NCI-H1105 treated with DMSO at 0.1 percent for 48 hours (cell line): ENCODE results near the gene STAB2.
A peak's percentile ranks its signal among the peaks of the same experiment; 100 is the strongest.

ENCODE experiments used
- DNase-seq: peaks from one replicate; lab custom pipeline; 2025; lab: John Stamatoyannopoulos, UW

The STAB2 gene

DNA sequence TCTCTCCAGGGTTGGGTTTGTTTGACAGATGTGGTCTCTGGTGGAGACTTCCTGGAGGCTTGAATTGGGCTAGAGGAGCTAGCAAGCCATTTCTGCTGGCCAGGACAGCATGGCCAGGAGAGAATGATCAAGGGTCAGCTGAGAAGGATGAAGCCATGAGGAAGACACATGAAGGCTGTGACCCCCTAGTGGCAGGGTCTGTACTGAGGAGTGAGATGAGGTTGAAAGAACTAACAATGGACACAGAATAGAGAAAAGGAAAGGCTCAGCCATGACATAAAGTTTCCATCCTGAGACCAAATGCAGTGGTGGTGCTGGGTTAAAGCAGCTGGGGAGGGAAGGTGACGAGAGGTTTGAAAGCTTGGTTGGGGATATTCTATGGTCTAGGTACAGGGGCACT lies 164.1 kb downstream of the STAB2 start:
- no peak for DNase-seq

DNA sequence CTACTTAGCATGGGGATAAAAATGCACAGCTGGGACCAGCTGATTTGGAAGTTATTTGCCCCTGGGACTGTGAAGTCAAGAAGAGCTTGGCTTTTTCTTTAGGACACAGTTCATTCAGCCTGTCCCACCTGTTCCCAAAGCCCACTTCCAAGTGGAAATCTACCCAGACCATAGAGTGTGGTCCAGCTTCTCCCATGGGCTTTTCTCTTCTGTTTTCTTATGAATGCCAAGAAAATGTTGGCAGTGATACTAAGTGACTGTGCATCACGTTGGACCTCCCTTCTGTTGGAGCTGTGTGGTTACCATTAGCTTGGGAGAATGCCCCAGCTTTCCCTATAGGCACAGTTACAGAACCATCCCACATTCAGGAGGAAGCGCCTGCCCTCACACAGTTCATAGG lies 164.5 kb downstream of the STAB2 start:
- no peak for DNase-seq

DNA sequence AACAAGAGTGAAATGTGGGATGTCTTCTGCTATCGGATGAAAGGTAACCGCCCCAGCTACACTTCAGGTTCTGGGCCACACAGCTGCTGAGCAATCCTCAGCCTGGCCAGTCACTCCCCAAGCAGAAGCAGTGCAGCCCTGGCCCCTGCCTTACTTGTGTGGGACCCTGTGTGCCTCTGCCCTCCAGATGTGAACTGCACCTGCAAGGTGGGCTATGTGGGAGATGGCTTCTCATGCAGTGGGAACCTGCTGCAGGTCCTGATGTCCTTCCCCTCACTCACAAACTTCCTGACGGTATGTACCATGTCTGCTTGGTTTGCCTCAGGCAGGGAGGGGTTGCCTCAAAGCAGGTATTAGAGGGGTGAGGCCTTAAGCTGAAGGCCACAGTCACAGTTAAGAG lies 168.4 kb downstream of the STAB2 start:
- no peak for DNase-seq

DNA sequence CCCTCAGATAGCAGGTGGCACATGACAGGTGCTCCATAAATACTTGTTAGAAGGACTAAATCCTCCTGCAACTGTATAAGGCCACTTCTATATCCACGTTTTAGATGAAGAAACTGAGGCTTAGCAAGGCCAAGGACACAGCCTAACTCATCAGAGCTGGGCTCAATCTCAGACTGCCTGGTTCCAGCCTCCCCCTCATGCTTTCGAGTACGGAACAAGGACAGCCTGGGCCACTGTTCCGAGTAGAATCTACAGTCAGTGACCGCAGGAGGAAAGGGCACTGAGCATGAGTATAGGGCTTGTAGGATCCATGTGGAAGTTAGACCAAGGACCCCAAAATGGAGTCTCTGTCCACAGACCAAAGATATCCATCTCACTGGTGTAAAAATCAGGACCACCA lies 169.4 kb downstream of the STAB2 start:
- no peak for DNase-seq

DNA sequence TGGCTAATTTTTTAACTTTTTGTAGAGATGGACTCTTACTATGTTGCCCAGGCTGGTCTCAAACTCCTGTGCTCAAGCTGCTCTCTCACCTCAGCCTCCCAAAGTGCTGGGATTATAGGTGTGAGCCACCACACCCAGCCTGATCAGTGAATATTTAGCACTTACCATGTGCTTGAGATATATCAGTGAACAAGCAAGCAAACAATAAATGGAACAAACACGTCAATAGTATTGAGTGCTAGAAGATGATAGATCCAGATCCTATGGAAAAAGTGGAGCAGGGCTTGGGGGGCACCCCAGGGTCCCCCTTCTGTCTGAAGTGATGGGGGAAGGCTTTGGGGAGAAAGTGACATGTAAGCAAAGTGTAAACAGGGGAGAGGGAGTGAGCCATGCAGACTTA lies 170.2 kb downstream of the STAB2 start:
- DNase-seq = no peak

DNA sequence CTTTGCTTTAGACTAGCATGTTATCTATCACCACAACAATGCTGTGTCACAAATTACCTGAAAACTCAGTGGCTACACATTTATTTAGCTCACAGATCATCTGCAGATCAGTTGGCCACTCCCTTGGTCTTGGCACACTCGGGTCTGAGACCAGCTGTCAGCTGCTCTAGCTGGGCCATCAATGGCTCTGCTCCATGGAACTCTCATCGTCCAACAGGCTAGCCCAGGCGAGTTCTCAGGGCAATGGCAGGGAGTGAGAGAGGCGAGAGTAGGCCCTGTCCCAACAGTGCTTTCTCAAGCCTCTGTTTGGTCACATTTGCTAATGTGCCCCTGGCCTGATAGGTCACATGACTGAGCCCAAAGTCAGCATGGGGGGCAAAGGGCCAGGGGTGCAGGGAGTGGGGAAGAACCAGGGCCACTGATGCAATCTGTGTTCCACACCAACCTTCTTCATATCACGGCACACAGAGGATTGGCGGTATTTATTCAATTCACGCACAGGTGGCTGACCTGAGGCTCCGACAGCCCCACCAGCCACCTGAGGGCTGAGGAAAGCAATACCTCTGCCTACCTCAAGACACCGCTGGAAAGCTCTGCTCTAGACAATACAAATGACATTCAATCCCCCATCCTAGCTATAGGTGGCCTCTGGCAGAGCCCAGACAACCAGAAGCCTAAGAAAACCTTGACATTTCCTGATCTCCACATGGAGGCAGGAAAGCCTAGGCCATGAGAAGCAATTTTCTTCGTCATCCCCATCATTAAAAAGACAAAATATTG lies 171.4 kb downstream of the STAB2 start:
- DNase-seq = peak; percentile 11

DNA sequence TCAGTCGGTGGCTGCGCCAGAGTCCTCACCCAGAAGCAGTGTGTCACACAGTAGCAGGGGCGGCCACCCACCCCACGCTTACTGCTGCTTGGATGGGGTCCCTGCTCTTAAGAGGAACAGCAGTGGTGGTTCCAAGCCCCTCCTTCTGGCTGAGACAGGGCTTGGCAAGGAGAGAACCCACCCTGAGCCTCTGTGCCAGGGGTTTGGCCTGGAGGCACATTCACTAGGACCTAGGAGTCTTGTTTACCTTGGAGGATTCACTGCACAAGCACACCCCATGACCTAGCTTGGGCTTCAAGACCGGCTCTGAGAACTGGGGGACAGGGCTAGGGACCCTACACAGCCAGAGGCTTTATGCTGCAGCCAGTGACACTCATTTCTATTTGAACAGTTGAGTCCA lies 175.4 kb downstream of the STAB2 start:
- DNase-seq = no peak

DNA sequence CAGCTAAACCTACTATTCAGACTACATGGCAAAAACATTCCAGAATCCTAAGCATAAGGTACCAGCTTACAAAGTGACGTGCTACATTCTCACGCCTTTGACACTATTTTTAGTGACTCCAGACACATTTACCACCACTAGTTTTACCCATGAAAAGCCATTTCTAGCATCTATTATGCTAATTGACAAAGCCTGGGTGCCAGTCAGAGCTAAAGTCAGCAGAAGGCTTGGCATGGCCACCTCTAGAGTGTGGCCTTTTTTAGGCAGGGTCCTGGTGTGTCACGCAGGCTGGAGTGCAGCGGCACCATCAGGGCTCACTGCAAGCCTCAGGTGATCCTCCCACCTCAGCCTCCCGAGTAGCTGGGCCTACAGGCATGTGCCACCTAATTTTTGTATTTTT lies 178.2 kb downstream of the STAB2 start:
- DNase-seq = no peak

DNA sequence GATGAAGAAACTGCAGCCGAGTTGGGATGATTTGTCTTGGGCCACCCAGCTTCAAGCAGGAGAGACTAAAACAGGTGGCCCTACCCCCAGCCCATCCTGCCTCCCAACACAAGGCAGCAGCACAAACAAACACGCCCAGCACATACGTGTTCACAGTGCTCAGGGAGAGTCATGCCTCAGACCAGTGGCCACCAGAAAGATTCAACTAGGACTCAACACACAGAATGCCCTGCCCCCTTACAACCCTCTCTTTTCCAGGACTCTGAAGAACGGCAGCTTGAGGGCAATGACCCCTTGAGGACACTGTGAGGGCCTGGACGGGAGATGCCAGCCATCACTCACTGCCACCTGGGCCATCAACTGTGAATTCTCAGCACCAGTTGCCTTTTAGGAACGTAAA lies 179.0 kb downstream of the STAB2 start:
- no peak for DNase-seq

DNA sequence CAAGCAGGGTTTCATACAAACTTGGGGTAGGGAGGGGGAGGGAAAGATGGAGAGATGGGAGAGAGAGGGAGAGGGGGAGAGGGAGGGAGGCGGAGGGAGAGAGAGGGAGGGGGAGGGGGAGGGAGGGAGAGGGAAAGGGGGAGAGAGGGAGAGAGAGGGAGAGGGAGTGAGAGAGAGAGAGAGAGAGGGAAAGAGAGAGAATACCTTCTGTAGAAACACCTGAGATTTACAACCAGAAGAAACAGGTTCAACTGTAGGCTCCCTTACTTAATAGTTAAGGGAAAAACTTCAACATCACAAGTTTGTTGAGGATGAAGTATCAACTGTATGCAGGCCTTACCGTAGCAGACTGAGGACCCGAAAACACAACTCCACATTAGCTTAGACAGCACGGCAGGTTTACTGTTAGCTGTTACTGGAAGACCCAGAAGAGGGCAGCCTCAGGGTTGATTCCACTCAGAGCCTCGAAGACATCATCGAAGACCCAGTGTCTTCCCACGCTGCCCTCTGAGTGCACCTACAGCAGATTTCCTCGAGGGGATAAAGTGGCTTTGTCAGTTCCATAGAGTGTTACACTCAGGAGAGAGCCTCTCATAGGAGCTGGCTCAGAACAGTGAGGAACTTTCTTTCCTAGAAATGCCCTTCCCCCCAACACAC lies 181.5 kb downstream of the STAB2 start:
- DNase-seq = no peak

DNA sequence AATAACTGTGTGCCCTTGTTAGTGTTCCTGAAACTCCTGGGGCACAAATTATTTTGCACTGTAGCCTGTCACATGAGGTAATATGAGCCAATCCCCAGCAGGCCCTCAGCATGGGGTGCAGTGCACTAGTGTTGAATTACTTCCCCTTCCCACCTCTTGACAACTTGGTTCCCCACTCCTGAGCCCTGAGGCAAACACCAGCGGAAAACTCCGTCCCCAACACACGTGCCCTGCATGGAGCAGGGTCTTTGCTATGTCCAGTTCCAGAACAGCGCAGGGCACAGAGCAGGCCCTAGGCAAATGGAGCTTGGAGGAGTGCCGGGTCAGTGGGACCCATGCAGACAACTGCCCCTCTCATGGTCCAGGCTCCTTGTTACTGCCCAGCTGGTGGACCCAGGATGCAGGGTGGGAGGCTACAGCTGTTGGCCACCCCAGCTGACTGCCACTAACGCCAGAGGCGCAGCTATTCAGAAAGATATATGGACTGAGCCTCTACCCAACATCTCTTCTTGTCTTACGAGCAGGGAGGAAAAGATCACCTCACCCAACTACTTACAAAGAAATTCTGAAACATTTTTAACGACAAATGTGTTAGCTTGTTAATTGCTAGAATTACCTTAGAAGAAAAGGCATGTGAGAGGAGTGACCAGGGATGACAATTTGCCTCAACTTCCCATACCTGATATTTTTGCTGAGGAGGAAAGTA lies 182.3 kb downstream of the STAB2 start:
- no peak for DNase-seq

DNA sequence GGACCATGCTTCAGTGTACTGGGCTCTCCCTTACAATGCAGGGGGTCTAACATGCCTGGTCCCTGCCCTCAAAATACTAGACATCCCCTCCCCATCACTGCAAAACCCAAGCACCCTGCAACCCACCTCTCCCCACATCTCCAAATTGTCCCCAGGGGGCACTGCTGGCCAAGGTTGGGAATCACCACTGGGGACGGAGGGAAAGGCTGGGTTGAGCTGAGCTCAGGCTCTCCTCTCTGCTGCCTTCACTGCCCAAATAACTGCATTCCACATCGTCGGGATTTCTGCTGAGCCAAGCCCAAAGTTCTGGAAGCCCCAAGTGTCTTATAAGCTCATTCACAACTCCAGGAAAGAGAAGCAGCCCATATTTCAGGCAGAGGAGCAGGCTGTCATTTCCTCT lies 184.4 kb downstream of the STAB2 start:
- no peak for DNase-seq

DNA sequence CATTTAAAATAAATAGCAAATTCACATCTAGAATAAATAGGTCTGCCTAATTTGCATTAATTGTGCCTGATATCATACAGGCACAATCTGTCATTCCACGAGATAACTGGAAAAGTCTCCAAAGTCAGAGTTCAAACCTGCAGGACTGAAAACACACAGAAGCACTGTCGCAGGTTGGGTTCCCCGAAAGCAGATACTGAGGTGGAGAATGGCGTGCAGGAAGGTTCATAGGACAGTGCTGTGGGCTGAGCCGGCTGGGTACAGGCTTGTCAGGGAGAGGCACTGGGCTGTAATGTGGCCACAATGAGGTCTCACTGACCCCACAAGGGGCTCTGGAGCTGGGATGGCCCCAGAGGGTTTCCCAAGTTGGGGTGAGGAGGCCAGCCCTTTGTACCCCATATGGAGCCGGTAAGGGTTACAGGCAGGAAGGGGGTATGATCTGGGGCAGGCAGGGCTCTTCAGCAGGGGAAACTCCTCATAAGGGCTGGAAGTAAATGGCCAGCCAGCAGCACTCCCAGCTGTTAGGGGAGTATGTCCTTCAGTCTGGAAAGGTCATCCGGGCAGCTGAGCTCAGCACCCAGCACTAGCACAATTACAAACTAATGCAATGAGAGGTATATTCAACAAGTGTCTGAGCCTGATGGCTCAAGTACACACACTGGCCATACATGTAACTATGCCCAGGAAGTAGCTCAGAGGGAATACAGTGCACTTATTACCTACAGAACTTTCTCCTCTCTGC lies 185.5 kb downstream of the STAB2 start:
- no peak for DNase-seq

DNA sequence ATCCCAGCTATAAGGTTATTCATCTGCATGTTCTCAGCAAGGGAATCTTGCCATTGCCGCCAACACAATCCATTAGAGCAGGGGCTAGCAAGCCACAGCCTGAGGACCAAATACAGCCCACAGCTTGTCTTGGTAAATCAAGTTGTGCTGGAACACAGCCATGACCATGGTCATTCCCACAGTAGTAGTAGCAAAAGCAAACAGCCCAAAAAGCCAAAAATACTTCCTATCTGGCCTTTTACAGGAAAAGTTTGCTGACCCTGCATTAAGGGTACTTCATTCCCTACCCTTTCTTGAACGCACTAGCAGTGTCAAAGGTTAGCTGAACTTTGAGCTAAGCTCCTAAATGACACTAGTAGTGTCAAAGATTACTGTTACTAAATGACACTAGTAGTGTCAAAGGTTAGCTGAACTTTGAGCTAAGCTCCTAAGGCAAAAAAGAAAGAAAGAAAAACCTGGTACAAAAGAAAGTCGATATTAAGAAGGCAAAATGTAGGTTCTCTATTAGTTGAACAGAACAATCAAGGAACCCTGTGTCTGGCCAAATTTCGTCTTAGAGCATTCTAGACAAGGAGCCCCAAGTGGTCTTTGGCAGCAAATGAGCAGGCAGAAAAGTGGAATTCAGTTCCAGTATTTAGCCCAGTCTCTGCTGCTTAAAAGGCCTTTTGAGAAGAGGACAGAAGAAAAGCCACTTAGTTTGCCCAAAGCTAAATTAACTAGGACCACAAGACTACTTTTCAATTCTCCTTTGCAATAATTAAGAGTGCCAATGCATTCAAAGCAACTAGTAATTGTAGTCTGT lies 186.2 kb downstream of the STAB2 start:
- no peak for DNase-seq

DNA sequence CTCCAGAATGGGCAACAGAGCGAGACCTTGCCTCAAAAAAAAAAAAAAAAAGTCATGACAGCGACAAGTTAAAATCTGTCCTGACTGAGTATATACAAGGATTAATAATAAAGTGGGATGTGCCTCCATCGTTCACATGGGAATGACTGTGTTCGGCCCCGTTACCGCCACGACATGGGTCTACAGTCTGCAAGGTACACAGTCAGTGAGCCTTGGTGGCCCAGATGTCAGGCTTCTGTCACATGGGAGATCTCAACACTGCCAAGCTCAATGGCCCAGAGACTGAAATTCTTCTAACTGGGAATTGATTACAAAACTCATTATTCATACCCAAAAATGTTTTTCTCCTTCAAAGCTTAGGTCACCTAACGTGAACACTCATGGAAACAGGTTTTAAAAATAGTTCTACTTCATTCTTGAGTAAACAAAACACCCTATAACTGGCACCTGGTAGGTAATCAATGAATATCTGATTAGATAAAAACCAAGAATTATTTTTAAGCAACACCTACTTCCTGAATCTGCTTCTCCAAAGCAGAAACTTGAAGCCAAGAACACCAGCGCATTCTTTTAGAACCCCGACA lies 188.0 kb downstream of the STAB2 start:
- no peak for DNase-seq

DNA sequence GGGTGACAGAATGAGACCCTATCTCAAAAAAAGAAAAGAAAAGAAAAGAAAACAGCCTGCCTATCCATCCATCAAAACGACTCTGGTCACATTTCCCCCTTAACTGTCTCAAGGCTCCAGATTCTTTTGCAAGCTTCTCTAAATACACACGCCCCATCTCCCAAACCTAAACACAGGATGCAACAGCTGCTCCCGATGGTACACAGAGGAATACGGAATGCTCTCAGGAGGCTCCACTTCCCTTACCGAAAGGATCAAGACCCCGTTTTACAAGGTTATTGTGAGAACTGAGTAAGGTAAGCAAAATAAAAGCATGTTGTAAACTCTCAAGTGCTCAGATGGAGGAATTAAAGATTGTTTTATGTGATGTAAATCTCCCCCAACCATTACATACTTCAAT lies 191.7 kb downstream of the STAB2 start:
- no peak for DNase-seq

DNA sequence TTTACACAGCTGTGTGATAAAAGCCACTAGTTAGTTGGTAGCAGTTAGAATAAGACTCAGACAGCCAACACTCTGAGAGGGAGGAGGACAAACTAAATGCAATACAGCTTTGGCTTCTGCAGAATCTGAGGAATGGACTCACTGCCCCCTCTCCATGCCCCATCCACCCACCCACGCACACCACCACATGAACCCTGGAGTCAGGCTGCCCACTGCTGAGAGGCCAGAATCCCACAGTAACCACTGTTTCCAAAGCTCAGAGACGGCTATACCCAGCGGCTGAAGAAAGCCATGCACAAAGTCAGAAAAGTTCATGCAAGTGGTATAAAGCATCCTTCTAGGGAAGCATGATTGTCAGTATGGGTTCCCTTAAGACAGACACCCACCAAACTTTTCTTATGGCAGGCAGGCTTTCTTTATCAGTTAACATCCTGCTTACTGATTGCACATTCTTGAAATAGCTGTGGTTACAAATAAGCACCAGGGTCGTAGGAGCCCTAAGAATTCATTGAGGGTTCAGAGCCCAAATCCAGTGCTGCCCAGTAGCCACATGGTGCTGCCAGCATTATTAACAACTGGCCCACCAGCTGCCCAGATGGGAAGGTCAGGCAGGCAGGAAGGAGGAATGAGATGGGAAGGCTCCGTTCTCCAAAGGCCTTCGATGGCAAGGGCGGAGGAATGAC lies 192.5 kb downstream of the STAB2 start:
- peak; percentile 79 for DNase-seq

DNA sequence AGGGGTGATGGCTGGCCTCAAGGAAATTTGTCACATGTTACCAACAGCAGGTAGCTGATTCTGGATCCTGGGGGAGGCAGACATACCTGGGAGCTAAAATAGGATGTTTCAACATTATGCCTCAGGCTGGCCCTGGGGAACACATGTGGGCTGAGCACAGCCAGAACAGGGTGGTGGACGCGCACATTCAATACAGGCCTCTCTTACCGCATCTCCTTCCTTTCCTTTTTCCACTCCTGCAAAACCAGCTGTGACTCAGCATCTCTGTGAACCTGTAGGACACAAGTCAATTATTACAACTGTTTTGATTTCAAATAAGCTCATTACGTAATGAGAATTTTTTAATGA lies 193.0 kb downstream of the STAB2 start:
- no peak for DNase-seq

DNA sequence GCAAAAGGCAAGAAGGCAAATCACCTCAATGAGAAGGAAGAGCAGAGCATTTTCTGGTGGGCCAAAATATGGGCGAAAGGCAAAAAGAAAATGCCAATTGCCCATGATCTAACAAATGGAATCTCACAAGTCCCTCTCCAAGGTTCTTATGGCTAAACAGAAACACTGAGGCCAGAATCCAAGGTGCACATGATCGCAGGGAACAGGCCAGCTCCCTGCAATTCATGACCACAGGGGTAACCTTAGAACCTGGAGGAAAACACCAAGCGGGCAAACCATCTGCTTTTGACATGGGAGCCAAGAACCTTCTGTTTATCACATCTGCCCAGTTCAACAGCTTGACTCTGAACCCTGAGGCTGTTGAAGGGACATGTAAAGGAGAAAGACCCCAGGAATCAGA lies 193.9 kb downstream of the STAB2 start:
- no peak for DNase-seq

DNA sequence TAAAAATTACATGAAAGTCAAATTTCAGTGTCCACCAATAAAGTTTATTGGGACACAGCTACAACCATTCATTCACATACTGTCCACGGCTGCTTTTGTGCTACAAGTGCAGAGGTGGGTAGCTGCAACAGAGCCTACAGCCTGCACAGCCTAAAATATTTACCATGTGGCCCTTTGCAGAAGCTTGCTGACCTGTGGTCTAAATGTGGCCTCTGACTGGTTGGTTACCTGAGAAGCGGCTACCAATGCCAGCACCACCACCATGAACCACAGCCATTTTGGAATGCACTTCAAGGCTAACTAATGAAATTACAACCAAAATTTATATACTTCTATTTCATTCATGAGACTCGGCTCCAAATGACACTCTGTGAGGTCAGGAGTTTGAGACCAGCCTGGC lies 195.3 kb downstream of the STAB2 start:
- no peak for DNase-seq
